GM18861 (cell line): ENCODE data around the gene ULK4.

ENCODE experiments used
- ATAC-seq: cut with Tn5 transposase; IDR thresholded peaks from one replicate; pipeline ENCODE4 v1.9.1; 2021; ENCODE audit not compliant: unreplicated experiment

ULK4 gene

DNA sequence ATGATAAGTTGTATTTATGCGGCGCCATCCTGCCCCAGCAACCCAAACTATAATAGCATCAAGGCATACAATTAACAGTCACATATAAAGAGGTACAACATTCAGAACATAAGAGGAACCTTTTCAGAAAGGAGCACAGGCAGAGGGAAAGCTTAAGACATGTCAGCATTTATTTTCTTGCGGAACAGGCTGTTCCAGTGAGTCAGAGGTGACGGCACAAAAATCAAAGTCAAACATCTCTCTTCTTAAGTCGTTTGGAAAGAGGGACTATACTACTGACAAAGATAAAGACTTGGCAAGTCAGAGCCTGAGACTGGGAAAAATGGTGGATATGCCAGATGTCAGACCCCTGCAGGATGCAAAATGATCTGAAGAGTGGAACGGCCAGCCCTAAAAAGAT is 634.2 kb downstream of the ULK4 start:
- no peak for ATAC-seq

DNA sequence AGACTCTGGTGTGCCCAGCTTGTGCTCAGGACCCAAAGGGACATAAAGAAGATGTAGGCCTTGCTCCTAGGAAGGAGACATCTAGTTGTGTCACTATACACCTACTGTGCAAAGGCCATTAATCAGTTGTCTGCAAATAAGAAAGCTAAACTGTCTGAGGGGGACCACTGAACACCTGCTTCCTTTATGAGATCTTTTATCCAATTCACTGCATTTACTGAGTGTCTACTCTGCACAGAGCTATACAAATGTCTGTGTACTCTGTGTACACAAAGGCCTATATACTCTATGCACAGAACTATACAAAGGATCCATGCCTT is 637.8 kb downstream of the ULK4 start:
- ATAC-seq = no peak

DNA sequence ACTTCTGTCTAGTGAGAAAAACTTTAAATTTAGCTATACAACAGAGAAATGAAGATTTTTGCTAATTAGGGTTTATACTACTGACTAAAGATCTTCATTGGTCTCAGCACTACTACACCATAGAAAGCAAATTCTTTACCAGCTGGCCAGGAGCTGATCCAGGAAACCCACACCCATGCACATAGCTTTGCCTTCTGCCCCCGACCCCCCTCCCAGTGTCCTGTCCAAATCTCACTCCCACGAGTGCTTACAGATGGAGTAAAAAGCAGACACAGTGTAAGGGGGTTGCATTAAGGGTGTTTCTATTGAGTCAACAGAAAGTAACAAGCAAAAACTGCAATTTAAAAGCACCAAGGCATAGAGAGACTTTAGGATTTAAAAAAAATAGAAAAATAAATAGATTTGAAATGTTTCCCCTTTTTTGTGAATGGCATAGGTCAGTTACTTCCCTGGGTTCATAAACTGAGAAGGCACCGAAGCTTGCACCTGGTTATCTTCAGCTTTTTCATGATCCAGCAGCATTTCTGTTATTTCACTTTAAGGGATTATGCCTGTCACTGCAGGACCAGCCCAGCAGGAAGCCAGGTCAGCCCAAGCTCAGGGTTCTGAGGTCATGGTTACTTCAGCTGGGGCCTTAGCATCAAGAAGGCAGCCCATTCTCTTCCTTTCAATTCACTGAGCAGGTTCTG is 638.3 kb downstream of the ULK4 start:
- ATAC-seq = no peak

DNA sequence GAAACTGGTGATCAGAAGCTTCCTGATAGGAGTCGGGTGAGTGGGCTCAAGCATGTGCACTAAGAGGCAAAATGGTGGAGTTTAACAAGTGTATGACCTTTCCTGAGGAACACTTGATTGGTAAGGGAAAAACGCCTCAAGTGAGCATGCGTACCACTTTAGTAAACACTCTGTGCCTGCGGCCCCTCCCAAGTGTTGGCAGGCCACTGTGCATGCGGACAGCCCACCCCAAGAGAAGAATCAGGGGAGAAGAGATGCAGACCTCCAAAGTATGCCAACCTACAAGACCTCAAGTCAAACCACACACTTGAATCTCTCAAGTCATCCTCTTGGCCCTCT is 640.3 kb downstream of the ULK4 start:
- ATAC-seq = no peak

DNA sequence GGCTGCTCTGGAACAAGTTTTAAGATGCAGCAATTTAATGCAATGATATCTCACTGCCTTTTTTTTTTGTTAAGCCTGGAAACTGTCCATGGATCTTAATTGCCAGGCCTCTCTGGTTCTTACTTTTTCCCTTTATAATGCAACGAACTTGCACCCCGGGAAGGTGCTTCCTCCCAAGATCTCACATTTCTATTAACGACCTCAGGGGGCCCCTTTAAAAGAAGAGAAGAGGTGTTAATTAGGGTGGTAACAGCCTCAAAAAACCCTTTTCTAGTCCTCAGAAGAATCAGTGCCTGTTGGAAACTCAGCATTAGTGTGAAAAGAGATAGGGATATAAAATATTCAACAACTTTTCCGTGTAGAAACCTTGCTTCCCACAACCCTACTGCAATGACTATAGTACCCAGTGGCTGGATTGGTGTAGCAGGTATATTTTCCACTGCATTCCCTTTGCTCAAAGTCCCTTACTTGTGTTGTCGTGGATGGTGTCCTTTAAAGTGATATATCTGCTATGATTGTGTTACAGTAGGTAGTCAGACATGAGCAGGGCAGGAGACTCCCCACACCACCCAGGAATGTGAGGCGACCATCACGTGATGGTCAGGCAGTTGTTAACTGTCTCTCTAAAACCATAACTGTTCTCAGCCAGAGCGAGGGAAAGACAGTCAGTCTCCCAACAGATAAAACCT is 640.8 kb downstream of the ULK4 start:
- no peak for ATAC-seq

DNA sequence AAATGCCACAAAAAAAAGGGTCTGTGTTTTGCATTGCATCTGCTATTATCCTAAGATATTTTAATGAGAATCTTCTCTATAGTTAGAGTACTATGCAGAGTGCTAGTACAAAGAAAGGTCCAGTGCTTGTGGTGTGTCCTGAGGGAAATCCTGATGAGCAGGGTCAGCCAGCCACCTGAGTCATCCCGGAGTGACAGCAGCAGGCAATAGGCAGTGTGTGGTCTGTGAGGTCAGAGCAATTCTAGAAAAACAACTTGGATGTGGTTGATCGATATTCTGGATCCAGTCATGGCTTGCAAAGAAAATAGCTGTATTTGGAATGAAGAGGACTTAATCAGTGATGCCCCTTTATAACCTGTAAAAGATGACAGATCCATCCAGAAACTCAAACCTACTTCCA is 643.4 kb downstream of the ULK4 start:
- ATAC-seq = no peak

DNA sequence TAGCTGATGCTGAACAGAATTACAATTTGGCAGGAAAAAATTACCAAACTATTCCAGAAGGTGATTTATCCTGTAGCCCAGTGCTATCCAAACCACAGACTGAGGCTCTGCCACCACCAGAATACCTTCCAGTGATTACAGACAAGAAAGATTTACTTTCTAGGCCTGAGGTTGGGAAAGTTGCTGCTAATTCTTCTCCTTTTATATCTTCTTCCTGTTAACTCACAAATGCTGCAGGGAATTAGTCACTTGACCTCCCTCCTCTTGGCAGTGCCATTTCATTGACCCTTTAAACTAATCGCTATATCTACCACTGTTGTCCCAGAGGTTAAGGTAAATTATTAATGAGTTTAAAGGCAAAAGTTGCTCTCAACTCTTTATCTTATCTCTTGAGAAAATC is 644.2 kb downstream of the ULK4 start:
- ATAC-seq = no peak

DNA sequence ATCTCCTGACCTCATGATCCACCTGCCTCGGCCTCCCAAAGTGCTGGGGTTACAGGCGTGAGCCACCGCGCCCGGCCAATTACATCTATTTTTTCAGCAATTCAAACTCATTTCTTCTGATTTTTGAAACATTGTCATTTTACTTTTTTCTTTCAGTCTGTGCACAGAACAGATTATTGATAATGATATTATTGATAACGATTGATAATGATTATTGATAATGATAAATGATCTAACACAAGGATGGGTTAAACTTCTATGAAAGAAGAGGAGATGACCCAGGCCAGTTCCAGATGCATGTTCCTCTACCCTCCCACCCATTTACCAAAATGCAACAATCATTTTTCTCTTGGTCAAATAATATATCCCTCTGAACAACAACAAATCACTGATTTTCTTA is 644.6 kb downstream of the ULK4 start:
- ATAC-seq = no peak

DNA sequence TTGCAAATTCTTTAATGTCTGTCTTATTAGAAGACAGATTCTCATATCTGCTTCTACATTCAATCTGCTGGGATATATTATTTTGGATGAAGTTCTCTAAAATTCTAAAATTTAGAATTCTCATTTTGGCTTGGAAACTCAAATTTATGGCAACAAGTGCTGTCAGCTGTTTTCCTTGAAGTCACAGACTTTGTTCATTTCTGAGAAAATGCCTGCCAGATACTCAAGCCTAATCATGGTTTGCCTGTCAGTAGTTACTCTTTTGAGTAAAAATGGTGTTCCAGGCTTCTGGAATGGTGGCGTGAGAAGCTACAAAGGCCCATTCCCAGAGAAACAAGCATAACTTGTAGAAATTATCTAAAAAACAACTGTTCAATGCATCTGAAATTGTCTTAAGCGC is 646.8 kb downstream of the ULK4 start:
- no peak for ATAC-seq

DNA sequence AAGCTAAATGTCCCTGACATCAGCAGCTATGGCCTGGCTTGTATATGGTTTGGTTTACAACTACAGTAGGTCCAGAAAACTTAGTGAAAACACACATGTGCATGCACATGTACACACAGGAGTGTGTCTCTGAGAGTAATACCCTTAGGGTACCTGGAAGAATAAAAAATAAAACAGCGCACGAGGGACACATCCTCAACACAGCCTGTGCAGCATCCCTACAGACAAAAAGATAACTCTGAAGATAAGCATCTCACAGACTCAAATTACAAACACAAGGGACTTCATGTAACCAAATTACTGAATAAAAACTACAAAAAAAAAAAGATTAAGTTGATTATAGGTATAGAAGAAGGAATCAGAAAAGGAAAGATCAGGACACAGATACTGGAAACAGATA is 653.8 kb downstream of the ULK4 start:
- ATAC-seq = no peak

DNA sequence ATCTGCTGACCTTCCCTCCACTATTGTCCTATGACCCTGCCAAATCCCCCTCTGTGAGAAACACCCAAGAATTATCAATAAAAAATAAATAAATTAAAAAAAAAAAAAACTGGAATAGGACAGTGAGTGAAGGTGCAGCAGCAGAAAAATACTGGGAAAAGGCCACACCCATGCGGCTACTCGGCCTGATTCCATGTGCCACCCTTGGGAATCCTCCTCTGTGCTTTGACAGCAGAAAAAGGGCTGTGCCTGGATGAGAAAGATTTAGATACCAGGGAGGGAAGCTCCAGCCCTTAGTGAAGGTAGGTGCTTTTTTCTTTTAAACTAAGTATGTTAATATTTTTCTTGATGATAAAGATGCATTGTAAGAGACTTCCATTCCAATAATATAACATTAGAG is 654.8 kb downstream of the ULK4 start:
- no peak for ATAC-seq

DNA sequence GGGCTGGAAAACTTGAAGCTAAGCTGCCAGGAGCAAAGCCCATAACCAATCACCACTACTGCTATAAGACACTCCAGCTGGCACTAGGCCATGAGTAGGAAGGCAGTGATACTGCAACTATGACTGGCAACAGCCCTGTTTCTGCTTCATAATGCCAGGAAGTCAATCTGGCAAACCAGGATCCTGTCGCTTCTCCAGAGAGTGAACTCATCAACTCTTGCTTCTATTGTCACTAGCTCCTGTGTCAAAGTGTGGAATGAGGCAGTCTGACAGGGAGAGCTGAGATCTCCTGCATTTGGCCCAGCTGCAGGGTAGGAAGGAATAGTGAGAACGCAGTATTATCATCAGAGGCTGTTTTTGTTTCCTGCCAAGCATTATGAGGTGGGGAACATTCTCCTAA is 657.3 kb downstream of the ULK4 start:
- no peak for ATAC-seq

DNA sequence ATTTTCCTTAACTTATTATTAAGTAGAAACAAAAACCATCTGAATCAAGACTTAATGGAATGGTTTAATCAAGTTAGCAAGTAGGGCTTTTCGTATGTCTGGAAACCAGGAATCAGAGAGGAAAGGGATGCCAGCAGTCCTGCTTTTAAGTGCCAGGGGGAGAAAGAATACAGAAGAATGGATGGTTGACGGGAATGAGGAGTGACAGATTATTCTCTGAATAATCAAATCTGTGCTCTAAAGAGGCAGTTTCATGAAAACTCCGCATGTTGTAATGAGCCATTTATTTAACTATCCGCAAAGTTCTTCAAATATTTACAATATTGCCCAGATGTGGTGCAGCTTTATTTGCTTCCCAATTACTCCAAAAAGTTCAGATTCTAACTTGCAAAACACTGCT is 659.6 kb downstream of the ULK4 start:
- ATAC-seq = no peak

DNA sequence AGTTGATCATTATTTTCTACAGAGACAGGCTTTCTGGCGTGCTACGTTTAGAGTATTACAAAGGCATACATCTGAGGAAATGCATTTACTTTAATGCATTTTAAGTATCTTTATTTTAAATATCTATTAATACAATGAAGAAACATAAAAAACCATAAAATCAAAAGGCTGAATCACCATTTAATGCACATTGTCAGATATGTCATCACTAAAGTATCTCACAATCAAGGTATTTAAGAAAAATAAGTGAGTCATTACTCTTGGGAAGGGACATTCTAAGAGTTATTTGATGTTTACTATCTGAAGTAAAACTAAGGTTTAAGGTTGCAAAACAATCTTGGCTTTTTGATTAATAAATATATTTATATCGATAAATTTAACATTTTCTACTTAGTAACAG is 660.4 kb downstream of the ULK4 start:
- ATAC-seq = no peak

DNA sequence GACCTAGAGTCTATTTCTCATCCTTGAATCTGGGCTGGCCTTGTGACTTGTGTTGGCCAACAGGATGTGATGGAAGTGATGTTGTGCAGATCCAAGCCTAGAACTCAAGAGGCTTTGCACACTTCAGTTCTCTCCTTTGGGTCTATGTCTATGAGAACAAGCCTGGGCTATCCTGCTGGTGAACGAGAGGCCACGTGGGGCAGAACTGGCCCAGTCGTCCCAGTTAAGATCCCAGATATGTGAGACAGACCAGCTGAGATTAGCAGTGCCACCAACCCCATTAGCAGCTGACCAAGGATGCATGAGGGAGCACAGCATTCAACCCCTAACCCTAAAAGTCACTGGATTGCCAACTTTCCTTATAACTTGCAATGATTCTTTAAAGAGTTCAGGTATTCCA is 662.9 kb downstream of the ULK4 start:
- no peak for ATAC-seq

DNA sequence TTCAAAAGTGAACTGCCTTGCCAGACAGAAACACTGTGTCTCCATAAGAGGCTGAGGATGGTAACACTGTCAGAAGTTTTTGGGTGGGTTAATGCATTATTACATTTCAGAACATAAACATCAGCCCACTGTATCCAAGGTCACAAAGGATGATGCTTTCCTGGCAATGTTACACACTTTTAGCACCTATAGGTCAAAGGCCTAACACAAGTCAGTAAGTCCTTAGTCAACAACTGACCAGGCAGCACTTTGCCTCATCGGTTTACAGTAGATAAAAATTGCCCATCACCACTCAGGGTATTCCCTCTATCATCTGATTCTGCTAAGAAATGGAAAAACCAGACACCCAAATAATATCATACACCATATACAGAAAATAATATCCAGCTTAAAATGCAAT is 664.2 kb downstream of the ULK4 start:
- no peak for ATAC-seq

DNA sequence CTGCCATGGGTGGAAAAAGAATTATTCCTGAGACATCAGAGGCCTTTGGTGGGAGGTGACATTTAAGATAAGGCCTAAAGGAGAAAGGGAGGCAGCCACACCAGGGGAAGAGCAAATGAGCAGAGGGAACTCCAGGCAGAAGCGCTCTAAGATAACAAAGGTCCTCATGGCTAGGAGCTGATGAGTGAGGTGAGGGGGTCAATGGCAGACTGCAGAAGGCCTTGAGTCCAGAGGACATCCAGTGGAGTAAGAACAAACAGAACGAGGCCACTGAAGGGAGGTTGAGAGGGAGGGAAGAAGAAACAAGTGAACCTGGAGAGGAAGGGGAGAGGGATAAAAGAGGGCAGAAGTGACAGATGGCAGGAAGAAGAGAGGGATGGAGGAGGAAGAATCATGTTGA is 665.3 kb downstream of the ULK4 start:
- ATAC-seq = no peak

DNA sequence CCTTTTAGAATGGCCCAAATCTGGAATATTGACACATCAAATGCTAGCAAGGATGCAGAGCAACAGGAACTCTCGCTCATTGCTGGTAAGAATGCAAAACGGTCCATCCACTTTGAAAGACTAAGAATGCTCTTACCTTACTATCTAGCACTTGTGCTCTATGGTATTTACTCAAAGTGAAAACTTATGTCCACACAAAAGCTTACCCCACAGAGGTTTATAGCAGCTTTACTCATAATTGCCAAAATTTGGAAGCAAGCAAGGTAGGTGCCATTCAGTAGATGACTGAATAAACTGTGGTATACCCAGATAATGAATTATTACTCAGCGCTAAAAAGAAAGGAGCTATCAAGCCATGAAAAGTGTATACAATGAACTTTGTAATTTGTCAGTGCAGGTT is 666.2 kb downstream of the ULK4 start:
- ATAC-seq = no peak

DNA sequence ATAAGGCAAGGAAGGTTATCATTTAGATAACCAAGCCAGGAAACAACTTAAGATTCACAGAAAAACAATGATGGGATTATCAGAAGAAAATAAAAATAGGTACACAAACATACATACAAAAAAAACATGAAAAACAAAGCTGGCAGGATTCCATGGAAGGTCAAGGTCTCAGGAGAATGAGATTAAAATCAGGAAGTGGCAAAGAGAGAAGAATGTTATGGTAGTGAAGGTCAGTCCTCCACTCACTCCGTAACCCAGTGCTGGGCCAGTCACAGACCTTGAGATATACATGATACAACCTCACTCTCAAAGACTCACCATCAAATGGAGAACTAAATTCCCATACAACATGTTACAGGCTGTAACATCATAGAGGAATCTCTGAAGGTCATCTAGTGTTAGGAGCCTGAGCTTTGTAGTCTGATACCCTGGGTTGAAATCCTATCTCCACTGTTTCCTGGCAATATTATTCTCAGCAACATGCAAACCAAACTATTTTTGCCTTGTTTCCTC is 668.7 kb downstream of the ULK4 start:
- no peak for ATAC-seq

DNA sequence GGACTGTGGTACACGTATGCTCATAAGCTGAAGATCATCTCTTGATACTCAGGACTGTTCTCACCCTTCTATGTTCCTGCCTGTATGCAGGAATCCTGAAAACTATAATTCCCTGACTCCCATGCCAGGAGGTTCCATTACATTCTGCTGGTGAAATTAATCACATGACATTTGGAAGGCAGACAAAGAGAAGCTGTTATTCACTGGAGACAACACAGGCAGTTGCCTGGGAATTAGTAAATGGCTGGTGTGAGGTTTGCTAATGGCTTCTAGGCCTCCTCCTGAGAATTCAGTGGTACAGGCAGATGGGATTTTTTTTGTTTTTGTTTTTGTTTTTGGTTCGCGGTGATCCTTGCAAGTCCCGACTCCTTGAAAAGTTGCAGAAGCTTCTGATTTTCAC is 671.2 kb downstream of the ULK4 start:
- no peak for ATAC-seq

DNA sequence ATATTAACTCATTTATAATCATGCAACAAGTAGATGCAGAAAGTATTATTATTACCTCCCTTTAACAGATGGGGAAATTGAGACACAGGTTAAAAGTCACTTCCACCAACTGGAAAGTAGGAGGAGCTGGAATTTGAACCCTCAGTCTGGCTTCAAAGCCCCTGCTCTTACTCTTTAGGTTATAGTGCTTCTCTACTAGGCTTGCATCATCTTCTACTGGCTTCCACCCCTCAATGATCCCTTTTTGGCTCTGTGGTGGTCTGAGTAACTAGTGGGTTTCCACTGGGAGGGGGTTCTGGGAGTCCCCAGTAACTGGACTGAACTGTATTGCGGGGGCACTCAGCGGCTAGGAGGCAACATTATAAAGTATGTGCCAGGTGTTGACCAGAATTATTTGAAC is 671.6 kb downstream of the ULK4 start:
- ATAC-seq = no peak

DNA sequence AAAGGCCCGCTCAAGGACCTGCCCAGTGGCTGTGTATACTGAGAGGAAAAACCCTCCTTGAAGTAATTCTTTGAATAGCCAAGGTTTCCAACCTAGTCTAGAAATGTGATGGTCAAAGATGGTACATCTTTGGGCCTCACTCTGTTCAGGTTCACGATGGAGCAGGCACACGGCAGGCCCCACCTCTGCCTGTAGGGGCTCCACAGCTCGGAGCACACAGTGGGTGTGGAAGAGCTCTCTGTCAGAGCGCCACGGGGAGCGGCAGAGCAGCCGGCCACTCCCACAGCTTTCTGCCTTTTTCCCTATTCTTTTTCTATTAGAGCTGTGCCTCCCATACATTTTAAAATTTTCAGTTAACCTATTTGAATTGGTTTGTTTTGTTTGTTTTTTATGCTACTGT is 673.1 kb downstream of the ULK4 start:
- ATAC-seq = no peak

DNA sequence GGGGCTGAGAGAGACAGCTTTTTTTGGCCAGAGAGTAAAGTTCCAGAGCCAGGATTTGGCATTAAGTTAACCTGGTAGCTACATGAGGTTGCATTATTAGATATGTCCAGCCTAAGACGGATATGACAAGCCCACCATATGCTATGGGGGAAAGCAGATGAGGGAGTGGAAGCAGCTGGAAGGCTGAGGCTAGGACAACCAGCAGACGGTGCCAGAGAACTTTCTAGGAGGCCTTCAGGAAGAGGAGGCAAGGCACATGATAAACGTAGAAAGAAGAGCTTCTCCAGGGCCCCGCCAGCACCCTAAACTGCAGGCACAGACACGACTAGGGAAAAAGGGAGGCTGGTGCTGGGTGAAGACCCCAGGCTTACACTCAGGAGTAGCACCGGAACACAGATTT is 675.6 kb downstream of the ULK4 start:
- ATAC-seq = no peak
